DOHH2 (cell line): Measurements from ENCODE around the gene ENO2.

Experiments used
- EZH2phosphoT487 ChIP-seq: fragments of 200-600 bp; sonication (generic); IDR thresholded peaks from 2 replicates; pipeline ENCODE4 v1.6.1; 2017; ENCODE audit warnings: borderline replicate concordance, mild to moderate bottlenecking, antibody characterized with exemption, low read length, moderate library complexity, mixed read lengths
- TF ChIP-seq, protein P1 (sequence below): fragments of 200-600 bp; sonication (generic); IDR thresholded peaks from one replicate; pipeline ENCODE4 v1.5.1; 2014; ENCODE audit warnings: antibody characterized with exemption, mild to moderate bottlenecking, low read depth, low read length; ENCODE audit not compliant: poor library complexity, severe bottlenecking

DNA sequence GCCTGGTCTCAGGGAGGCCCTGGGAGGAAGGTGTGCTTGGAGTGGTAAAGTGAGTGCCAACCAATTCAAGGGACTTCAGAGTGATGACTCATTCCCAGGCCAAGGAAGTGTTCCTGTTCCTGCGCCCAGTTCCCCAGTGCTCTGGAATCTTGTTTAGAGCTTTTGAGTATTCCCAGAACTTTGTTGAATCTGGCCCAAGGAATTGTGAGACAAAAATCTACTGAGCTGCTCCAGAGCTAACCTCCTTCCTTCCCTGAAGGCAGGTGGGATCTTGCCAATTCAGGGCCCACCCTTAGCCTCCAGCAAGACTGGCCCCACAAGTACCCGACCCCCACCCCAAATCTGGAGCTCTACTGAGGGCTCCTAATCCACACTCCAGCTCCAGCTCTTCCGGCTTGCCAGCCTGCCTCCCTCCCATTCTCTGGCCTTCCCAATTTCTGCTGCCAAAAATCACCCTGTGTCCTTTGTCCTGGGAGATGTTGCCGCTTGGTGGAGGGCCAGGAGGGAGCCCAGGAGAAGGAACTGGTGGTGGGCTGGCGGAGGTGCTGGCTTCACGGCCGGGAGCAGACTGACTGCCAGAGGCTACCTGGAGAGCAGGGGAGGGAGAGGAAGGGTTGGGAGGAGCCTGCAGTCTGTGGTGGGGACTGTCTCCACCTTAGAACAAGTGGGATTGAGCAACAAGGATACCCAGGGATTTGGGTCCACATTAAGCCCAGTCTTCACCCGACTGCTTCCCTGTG lies 11.3 kb downstream of the ENO2 start:
- no peak for TF ChIP-seq EZH2phosphoT487
- TF ChIP-seq, protein P1, sequence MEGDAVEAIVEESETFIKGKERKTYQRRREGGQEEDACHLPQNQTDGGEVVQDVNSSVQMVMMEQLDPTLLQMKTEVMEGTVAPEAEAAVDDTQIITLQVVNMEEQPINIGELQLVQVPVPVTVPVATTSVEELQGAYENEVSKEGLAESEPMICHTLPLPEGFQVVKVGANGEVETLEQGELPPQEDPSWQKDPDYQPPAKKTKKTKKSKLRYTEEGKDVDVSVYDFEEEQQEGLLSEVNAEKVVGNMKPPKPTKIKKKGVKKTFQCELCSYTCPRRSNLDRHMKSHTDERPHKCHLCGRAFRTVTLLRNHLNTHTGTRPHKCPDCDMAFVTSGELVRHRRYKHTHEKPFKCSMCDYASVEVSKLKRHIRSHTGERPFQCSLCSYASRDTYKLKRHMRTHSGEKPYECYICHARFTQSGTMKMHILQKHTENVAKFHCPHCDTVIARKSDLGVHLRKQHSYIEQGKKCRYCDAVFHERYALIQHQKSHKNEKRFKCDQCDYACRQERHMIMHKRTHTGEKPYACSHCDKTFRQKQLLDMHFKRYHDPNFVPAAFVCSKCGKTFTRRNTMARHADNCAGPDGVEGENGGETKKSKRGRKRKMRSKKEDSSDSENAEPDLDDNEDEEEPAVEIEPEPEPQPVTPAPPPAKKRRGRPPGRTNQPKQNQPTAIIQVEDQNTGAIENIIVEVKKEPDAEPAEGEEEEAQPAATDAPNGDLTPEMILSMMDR: no peak
